A549 (cell line): ENCODE measurements around the gene SETDB1. TPM values are rescaled to one million over a fixed set of nuclear protein-coding genes. Genes with fewer than 3 reads are reported as not detected.

Experiments used
- ATAC-seq, 2 experiments: fragments of 200-7000 bp in 1 of 2; fragments of >200 bp in 1 of 2; cut with Nextera tagmentation in 1 of 2; cut with Tn5 transposase in 1 of 2; 3 replicates each; pipeline versions ENCODE4 v1.8.0 to v1.9.1; 2018 to 2020; ENCODE audit warnings: mild to moderate bottlenecking in 1 of 2, moderate library complexity in 1 of 2
- CTCF ChIA-PET: fragments of 300-600 bp; sonication (Branson Sonifier 250); formaldehyde crosslinking; extraction: SDS; loops from one replicate; lab custom pipeline; 2021; ENCODE audit warnings: antibody characterized with exemption, inconsistent platforms; lab: Yijun Ruan, JAX
- POLR2A ChIA-PET: fragments of 350-600 bp; formaldehyde crosslinking; extraction: SDS; loops from one replicate; lab custom pipeline; 2021; ENCODE audit warnings: antibody characterized with exemption, inconsistent platforms; lab: Yijun Ruan, JAX
- DNase-seq, 2 experiments: peaks; one replicate each; pipeline versions ENCODE4 v3.0.0 to v3.0.0-alpha.2; 2011 to 2016; ENCODE audit warnings: low read depth in 1 of 2, low spot score in 1 of 2
- FAIRE-seq: peaks from 2 replicates; lab custom pipeline; 2011; peaks lifted over from hg19 to GRCh38; lab: Jason Lieb, UNC
- H3K27ac ChIP-seq, 2 experiments: fragments of >200 bp; sonication (Bioruptor Twin); formaldehyde crosslinking; 3 replicates each; pipeline ENCODE4 v1.5.1; 2016 to 2017
- H3K4me1 ChIP-seq: fragments of >200 bp; sonication (Bioruptor Twin); formaldehyde crosslinking; 3 replicates; pipeline ENCODE4 v1.6.1; 2016
- H3K4me2 ChIP-seq: fragments of >200 bp; sonication (Bioruptor Twin); formaldehyde crosslinking; 3 replicates; pipeline ENCODE4 v1.6.1; 2016
- H3K4me3 ChIP-seq: fragments of >200 bp; sonication (Bioruptor Twin); formaldehyde crosslinking; 3 replicates; pipeline ENCODE4 v1.5.1; 2016
- H3K9me3 ChIP-seq: fragments of >200 bp; sonication (Bioruptor Twin); formaldehyde crosslinking; 3 replicates; pipeline ENCODE4 v1.6.1; 2016
- CBX2 ChIP-seq: fragments of 200-600 bp; sonication (generic); IDR thresholded peaks from 2 replicates; pipeline ENCODE4 v1.6.1; 2016; ENCODE audit warnings: low read depth, mild to moderate bottlenecking, borderline replicate concordance
- CEBPB ChIP-seq, 2 experiments: fragments of >200 bp in 1 of 2; sonication (Bioruptor Twin) in 1 of 2; formaldehyde crosslinking in 1 of 2; IDR thresholded peaks; 2 replicates each; pipeline ENCODE4 v1.6.1; 2012 to 2016
- EHMT2 ChIP-seq: fragments of 200-600 bp; sonication (generic); IDR thresholded peaks from 2 replicates; pipeline ENCODE4 v1.6.1; 2016; ENCODE audit warnings: antibody characterized with exemption, low read depth, mild to moderate bottlenecking, moderate library complexity
- FOSB ChIP-seq: fragments of 250-450 bp; sonication (Bioruptor Pico); IDR thresholded peaks from 2 replicates; pipeline ENCODE4 v1.5.0; 2020; ENCODE audit warnings: mild to moderate bottlenecking, moderate library complexity
- FOXS1 ChIP-seq: fragments of 250-450 bp; sonication (Bioruptor Pico); IDR thresholded peaks from 2 replicates; pipeline ENCODE4 v1.5.0; 2020; ENCODE audit warnings: mild to moderate bottlenecking, moderate library complexity
- HDAC2 ChIP-seq: fragments of 200-600 bp; sonication (generic); IDR thresholded peaks from 2 replicates; pipeline ENCODE4 v1.6.1; 2016
- KDM5A ChIP-seq: fragments of 200-600 bp; sonication (generic); IDR thresholded peaks from 2 replicates; pipeline ENCODE4 v1.6.1; 2016; ENCODE audit warnings: antibody characterized with exemption, mild to moderate bottlenecking
- NPAS2 ChIP-seq: fragments of 250-450 bp; sonication (Bioruptor Pico); IDR thresholded peaks from 2 replicates; pipeline ENCODE4 v1.8.0; 2022; ENCODE audit warnings: mild to moderate bottlenecking, moderate library complexity, borderline replicate concordance
- PHF8 ChIP-seq: fragments of 200-600 bp; sonication (generic); IDR thresholded peaks from 2 replicates; pipeline ENCODE4 v1.6.1; 2016; ENCODE audit warnings: low read depth, mild to moderate bottlenecking, antibody characterized with exemption, moderate library complexity, borderline replicate concordance
- RNF2 ChIP-seq: fragments of 200-600 bp; sonication (generic); IDR thresholded peaks from 2 replicates; pipeline ENCODE4 v1.6.1; 2016; ENCODE audit warnings: low read depth, mild to moderate bottlenecking, antibody characterized with exemption, moderate library complexity, borderline replicate concordance
- TFCP2L1 ChIP-seq: fragments of 250-450 bp; sonication (Bioruptor Pico); IDR thresholded peaks from 2 replicates; pipeline ENCODE4 v1.5.0; 2021; ENCODE audit warnings: mild to moderate bottlenecking
- ZC3H11A ChIP-seq: fragments of 450-650 bp; IDR thresholded peaks from 2 replicates; pipeline ENCODE4 v1.6.1; 2014; ENCODE audit warnings: antibody characterized with exemption, mild to moderate bottlenecking
- ZSCAN20 ChIP-seq: fragments of 250-450 bp; sonication (Bioruptor Pico); IDR thresholded peaks from 2 replicates; pipeline ENCODE4 v1.8.0; 2022; ENCODE audit warnings: mild to moderate bottlenecking, moderate library complexity
- WGBS: methylation state at CpG from one replicate; pipeline ENCODE4 v1.1.6; 2017; ENCODE audit errors: missing lambda C conversion rate; 5-methylcytosine and 5-hydroxymethylcytosine counted together
- polyA plus RNA-seq, 4 experiments: library from polyadenylated mRNA; depleted of rRNA in 3 of 4; stranded (reverse); fragments of >200 nt; fragmentation: RNase III in 1 of 4; extraction: RNeasy Plus Mini Kit Qiagen cat#74134 plus additional on column Dnase treatment in 1 of 4; gene quantifications; 2 replicates in 3 of 4; 3 replicates in 1 of 4; pipeline ENCODE4 v1.2.3, GENCODE V29; 2011 to 2017
- TF ChIP-seq, protein P1 (sequence below): IDR thresholded peaks from 2 replicates; pipeline ENCODE4 v1.6.1; 2012
- TF ChIP-seq, protein P2 (sequence below): fragments of 200-600 bp; sonication (generic); IDR thresholded peaks from 2 replicates; pipeline ENCODE4 v1.6.1; 2016; ENCODE audit warnings: antibody characterized with exemption, mild to moderate bottlenecking, moderate library complexity
- TF ChIP-seq, protein P3 (sequence below): fragments of >200 bp; sonication (Bioruptor Twin); formaldehyde crosslinking; IDR thresholded peaks from 3 replicates; pipeline ENCODE4 v1.5.1; 2016
- TF ChIP-seq, protein P4 (sequence below): fragments of >200 bp; sonication (Bioruptor Twin); formaldehyde crosslinking; IDR thresholded peaks from 3 replicates; pipeline ENCODE4 v1.6.1; 2016
- TF ChIP-seq, protein P5 (sequence below): fragments of 250-450 bp; sonication (Bioruptor Pico); IDR thresholded peaks from 2 replicates; pipeline ENCODE4 v1.5.0; 2021; ENCODE audit warnings: mild to moderate bottlenecking, moderate library complexity, borderline replicate concordance
- TF ChIP-seq, protein P6 (sequence below): fragments of 250-450 bp; sonication (Bioruptor Pico); IDR thresholded peaks from 2 replicates; pipeline ENCODE4 v1.5.0; 2020; ENCODE audit warnings: low read depth, mild to moderate bottlenecking, moderate library complexity

Gene SETDB1
- polyA plus RNA-seq, 2 of the 4 experiments (the other 2 are of a cell fraction), result 25.1 to 56.9 TPM

DNA sequence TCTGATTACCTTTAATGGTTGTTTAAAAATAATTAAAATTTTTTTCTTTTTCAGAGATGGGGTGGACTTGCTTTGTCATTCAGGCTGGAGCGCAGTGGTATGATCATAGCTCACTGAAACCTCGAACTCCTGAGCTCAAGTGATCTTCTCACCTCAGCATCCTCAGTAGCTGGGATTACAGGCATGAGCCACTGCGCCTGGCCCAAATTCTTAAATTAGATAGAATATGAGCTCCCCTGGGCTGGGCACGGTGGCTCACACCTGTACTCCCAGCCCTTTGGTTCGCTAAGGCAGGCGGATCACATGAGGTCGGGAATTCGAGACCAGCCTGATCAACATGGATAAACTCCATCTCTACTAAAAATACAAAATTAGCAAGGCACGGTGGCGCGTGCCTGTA, 31.5 kb downstream of the SETDB1 start:
- Histone ChIP-seq H3K4me1 (no peaks in the 10 kb centered on the region), H3K27ac (no peak overlapping the region), H3K9me3 (no peaks in the 10 kb centered on the region), H3K4me2 (no peak overlapping the region), H3K4me3 (no peak overlapping the region)
- FAIRE-seq (no peak), DNase-seq (no peak), ATAC-seq (no peak)
- ChIA-PET CTCF (interaction anchor here (0.6 to 4.6 kb wide), 14 partner anchors 13 to 114 kb away, joined by 3 to 30 read pairs (median 4); partner anchors contain the start of genes C1orf56 and MINDY1), POLR2A (no interaction called here)
- 96% methylated on average over 11 of the region's 11 CpGs for WGBS
- TF ChIP-seq TFCP2L1 (CRISPR knock-in tag) (no peak), ZSCAN20 (CRISPR knock-in tag) (no peak), NPAS2 (CRISPR knock-in tag) (no peak), EHMT2 (no peak), KDM5A (no peak), HDAC2 (no peak), PHF8 (no peak), FOSB (no peak), ZC3H11A (no peak), FOXS1 (no peak), CBX2 (no peak), CEBPB (IDR thresholded peaks at IDR 0.05) (no peak), RNF2 (no peak)
- TF ChIP-seq, protein P1, sequence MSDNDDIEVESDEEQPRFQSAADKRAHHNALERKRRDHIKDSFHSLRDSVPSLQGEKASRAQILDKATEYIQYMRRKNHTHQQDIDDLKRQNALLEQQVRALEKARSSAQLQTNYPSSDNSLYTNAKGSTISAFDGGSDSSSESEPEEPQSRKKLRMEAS, result no peak
- TF ChIP-seq, protein P2, sequence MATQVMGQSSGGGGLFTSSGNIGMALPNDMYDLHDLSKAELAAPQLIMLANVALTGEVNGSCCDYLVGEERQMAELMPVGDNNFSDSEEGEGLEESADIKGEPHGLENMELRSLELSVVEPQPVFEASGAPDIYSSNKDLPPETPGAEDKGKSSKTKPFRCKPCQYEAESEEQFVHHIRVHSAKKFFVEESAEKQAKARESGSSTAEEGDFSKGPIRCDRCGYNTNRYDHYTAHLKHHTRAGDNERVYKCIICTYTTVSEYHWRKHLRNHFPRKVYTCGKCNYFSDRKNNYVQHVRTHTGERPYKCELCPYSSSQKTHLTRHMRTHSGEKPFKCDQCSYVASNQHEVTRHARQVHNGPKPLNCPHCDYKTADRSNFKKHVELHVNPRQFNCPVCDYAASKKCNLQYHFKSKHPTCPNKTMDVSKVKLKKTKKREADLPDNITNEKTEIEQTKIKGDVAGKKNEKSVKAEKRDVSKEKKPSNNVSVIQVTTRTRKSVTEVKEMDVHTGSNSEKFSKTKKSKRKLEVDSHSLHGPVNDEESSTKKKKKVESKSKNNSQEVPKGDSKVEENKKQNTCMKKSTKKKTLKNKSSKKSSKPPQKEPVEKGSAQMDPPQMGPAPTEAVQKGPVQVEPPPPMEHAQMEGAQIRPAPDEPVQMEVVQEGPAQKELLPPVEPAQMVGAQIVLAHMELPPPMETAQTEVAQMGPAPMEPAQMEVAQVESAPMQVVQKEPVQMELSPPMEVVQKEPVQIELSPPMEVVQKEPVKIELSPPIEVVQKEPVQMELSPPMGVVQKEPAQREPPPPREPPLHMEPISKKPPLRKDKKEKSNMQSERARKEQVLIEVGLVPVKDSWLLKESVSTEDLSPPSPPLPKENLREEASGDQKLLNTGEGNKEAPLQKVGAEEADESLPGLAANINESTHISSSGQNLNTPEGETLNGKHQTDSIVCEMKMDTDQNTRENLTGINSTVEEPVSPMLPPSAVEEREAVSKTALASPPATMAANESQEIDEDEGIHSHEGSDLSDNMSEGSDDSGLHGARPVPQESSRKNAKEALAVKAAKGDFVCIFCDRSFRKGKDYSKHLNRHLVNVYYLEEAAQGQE, result no peak
- TF ChIP-seq, protein P3, sequence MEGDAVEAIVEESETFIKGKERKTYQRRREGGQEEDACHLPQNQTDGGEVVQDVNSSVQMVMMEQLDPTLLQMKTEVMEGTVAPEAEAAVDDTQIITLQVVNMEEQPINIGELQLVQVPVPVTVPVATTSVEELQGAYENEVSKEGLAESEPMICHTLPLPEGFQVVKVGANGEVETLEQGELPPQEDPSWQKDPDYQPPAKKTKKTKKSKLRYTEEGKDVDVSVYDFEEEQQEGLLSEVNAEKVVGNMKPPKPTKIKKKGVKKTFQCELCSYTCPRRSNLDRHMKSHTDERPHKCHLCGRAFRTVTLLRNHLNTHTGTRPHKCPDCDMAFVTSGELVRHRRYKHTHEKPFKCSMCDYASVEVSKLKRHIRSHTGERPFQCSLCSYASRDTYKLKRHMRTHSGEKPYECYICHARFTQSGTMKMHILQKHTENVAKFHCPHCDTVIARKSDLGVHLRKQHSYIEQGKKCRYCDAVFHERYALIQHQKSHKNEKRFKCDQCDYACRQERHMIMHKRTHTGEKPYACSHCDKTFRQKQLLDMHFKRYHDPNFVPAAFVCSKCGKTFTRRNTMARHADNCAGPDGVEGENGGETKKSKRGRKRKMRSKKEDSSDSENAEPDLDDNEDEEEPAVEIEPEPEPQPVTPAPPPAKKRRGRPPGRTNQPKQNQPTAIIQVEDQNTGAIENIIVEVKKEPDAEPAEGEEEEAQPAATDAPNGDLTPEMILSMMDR, result no peak
- TF ChIP-seq, protein P4, sequence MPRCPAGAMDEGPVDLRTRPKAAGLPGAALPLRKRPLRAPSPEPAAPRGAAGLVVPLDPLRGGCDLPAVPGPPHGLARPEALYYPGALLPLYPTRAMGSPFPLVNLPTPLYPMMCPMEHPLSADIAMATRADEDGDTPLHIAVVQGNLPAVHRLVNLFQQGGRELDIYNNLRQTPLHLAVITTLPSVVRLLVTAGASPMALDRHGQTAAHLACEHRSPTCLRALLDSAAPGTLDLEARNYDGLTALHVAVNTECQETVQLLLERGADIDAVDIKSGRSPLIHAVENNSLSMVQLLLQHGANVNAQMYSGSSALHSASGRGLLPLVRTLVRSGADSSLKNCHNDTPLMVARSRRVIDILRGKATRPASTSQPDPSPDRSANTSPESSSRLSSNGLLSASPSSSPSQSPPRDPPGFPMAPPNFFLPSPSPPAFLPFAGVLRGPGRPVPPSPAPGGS, result no peak
- TF ChIP-seq, protein P5, sequence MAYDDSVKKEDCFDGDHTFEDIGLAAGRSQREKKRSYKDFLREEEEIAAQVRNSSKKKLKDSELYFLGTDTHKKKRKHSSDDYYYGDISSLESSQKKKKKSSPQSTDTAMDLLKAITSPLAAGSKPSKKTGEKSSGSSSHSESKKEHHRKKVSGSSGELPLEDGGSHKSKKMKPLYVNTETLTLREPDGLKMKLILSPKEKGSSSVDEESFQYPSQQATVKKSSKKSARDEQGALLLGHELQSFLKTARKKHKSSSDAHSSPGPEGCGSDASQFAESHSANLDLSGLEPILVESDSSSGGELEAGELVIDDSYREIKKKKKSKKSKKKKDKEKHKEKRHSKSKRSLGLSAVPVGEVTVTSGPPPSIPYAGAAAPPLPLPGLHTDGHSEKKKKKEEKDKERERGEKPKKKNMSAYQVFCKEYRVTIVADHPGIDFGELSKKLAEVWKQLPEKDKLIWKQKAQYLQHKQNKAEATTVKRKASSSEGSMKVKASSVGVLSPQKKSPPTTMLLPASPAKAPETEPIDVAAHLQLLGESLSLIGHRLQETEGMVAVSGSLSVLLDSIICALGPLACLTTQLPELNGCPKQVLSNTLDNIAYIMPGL (CRISPR knock-in tag), result no peak
- TF ChIP-seq, protein P6, sequence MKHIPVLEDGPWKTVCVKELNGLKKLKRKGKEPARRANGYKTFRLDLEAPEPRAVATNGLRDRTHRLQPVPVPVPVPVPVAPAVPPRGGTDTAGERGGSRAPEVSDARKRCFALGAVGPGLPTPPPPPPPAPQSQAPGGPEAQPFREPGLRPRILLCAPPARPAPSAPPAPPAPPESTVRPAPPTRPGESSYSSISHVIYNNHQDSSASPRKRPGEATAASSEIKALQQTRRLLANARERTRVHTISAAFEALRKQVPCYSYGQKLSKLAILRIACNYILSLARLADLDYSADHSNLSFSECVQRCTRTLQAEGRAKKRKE (CRISPR knock-in tag), result no peak
